ENCODE data around the gene ATP6V0E1.

ATP6V0E1 gene

DNA sequence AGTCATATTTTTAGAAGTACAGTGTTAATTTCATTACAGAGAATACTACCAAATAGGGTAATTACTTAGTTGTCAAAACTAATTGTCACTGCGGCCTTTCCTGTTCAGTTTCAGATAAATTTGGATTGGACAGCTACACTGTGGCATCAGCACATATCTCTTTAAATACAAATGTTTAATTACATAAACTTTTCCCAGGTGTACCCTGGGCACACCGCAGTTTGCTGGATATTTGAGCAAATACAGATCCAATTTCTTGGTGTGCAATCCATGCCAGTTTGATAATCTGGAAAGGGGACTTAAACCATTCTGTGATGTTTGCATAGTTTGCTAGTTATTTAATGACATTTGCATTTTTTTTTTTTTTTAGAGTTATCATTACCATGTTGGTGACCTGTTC is 10.8 kb downstream of the ATP6V0E1 start:
- TF ChIP-seq, protein P1, sequence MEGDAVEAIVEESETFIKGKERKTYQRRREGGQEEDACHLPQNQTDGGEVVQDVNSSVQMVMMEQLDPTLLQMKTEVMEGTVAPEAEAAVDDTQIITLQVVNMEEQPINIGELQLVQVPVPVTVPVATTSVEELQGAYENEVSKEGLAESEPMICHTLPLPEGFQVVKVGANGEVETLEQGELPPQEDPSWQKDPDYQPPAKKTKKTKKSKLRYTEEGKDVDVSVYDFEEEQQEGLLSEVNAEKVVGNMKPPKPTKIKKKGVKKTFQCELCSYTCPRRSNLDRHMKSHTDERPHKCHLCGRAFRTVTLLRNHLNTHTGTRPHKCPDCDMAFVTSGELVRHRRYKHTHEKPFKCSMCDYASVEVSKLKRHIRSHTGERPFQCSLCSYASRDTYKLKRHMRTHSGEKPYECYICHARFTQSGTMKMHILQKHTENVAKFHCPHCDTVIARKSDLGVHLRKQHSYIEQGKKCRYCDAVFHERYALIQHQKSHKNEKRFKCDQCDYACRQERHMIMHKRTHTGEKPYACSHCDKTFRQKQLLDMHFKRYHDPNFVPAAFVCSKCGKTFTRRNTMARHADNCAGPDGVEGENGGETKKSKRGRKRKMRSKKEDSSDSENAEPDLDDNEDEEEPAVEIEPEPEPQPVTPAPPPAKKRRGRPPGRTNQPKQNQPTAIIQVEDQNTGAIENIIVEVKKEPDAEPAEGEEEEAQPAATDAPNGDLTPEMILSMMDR (IDR thresholded peaks at IDR 0.05; ENCODE audit: low read depth, low read length, missing control alignments): no peak
- H3K4me3 ChIP-seq (ENCODE audit: low read depth, low read length): no peak overlapping the region
- in situ Hi-C loops (cut with HindIII; ENCODE audit: low sequenced_read_pairs): no loop called here
- DNase-seq (ENCODE audit: low read depth): no peak

GRCh38 chr5:172999372-172999973 is 15.9 kb downstream of the ATP6V0E1 start:
- no peak for DNase-seq (ENCODE audit: low read depth)
- TF ChIP-seq, protein P1 (IDR thresholded peaks at IDR 0.05; ENCODE audit: low read depth, low read length, missing control alignments): no peak
- H3K4me3 ChIP-seq (ENCODE audit: low read depth, low read length): no peak overlapping the region
- in situ Hi-C loops (cut with HindIII; ENCODE audit: low sequenced_read_pairs): no loop called here

- H3K4me3 ChIP-seq (ENCODE audit: low read depth, low read length): no peak overlapping the region
- in situ Hi-C loops (cut with HindIII; ENCODE audit: low sequenced_read_pairs): no loop called here
- DNase-seq (ENCODE audit: low read depth): no peak
- TF ChIP-seq, protein P1 (IDR thresholded peaks at IDR 0.05; ENCODE audit: low read depth, low read length, missing control alignments): no peak
These were observed 16.4 kb downstream of the ATP6V0E1 start for GRCh38 chr5:172999974-173000373.

DNA sequence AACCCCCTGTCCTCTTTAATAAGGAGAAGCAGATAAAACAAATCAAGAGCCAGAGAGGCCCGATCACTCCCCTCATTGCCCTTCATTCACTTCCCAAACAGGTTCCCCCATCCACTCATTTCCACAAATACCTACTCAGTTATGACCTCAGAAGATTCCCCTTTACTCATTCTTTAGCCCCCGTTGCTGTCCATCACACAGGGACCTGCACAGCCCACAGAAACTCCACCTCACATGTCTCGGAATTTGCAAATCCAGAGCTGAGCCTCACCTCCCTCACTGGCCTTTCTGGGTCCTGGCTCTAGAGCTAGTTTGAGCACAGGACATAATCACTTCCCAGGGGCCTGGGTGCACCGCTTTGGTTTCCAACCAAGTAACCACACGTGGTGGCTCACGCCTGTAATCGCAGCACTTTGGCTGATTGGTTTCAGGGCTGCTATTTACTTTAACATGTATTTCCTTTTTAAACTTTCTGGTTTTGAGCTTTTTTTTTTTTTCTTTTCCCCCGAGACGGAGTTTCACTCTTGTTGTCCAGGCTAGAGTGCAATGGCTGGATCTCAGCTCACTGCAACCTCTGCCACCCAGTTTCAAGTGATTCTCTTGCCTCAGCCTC is 17.8 kb downstream of the ATP6V0E1 start:
- in situ Hi-C loops (cut with HindIII; ENCODE audit: low sequenced_read_pairs): no loop called here
- no peak for DNase-seq (ENCODE audit: low read depth)
- H3K4me3 ChIP-seq (ENCODE audit: low read depth, low read length): no peak overlapping the region
- TF ChIP-seq, protein P1 (IDR thresholded peaks at IDR 0.05; ENCODE audit: low read depth, low read length, missing control alignments): no peak

DNA sequence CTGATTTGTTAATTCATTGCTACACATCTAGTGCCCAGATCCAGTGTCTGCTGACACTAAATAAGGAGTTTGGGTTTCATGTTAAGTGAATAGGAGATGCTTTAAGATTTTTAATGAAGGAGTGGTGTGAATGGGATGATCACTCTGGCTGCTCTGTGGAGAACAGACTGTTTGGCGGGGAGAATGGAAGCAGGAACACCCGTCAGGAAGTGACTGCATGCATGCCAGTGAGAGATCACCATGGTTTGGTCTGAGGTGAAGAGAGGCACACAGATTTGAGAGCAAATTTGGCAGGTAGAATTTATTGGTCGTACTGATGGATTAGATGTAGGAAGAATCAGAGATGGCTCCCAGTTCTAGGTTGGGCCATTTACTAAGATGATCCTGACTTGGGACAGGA is 19.8 kb downstream of the ATP6V0E1 start:
- DNase-seq (ENCODE audit: low read depth): no peak
- no peak overlapping the region for H3K4me3 ChIP-seq (ENCODE audit: low read depth, low read length)
- TF ChIP-seq, protein P1 (IDR thresholded peaks at IDR 0.05; ENCODE audit: low read depth, low read length, missing control alignments): no peak
- in situ Hi-C loops (cut with HindIII; ENCODE audit: low sequenced_read_pairs): no loop called here

DNA sequence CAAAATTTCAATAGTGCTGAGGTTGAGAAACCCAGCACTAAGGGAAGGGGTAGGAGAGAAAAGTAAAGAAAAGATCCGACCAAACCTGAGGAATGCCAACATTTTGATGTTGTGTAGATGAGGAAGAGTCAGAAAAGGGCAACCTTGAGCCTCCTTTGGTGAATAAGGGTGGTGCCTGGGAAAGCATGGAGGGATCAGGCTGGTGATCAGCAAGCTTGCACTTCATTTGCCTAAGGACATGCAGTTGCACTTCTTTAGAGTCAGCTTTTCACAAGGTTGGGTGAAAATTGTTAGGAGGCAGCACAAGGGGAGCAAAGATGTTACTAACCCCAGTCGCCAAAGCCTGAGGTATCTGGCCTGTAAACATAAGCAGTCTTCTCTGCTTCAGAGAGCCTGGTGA is 20.4 kb downstream of the ATP6V0E1 start:
- in situ Hi-C loops (cut with HindIII; ENCODE audit: low sequenced_read_pairs): no loop called here
- TF ChIP-seq, protein P1 (IDR thresholded peaks at IDR 0.05; ENCODE audit: low read depth, low read length, missing control alignments): no peak
- no peak for DNase-seq (ENCODE audit: low read depth)
- no peak overlapping the region for H3K4me3 ChIP-seq (ENCODE audit: low read depth, low read length)

All from astrocyte of the cerebellum (primary cell).